SK-N-MC (cell line): ENCODE results near the gene THADA.

ENCODE experiments used
- EZH2 ChIP-seq: fragments of 200-600 bp; sonication (generic); IDR thresholded peaks from one replicate; pipeline ENCODE4 v1.6.1; 2017; ENCODE audit warnings: antibody characterized with exemption
- FOXP2 ChIP-seq: optimal IDR thresholded peaks from 2 replicates; pipeline ENCODE3; 2011; ENCODE audit warnings: mild to moderate bottlenecking, moderate library complexity; ENCODE audit not compliant: insufficient read depth; ENCODE audit errors: extremely low read length, control extremely low read depth
- POLR2AphosphoS5 ChIP-seq: IDR thresholded peaks from 2 replicates; pipeline ENCODE4 v1.6.1; 2012; ENCODE audit warnings: mild to moderate bottlenecking, low read depth, low read length, borderline replicate concordance

DNA sequence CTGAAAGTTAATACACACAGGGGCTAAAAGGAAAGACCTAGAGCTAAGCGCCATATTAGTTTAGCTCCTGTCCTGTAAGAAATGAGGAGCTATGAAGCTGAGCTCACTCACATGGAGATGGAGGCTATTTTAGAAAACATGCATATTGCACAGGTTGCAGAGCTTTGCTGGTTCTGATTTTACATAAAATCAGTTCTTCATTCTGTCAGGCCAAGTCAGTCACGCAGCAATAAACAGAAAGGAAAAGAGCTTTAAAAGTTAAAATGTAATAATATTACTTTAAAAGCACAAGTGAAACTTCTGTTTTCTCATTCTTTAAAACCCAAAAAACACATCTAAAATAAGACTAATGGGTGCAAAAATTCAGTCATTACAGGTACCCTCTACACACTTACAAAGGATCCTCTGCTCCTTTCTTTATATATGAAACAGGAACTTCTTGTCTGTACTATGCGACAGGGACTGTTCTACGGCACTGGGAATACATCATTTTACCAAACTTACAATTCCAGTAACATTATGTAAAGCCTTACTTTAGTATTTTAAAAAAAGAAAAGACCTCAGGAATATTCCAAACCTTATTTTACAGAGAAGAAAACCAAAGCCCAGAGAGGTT, 113.8 kb downstream of the THADA start:
- TF ChIP-seq POLR2AphosphoS5 (no peak), EZH2 (no peak), FOXP2 (no peak)
